ENCODE results near the gene SLC44A3.

DNA sequence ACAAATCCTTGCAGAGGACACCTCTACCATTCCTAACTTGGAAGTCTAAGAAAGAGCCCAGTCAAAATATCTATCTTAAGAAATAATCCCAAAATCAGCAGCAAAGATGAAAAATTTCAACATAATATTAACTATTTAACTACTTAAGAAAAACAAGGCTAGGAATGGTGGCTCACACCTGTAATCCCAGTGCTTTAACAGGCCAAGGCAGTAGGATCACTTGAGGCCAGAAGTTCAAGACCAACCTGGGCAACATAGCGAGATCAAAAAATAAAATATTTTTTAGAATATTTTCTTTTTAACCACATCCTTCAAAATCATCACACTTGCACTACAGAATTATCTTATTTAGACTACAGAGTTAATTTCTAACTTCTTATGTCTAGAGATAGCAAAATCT lies 101.8 kb downstream of the SLC44A3 start:
- TF ChIP-seq, protein P1, sequence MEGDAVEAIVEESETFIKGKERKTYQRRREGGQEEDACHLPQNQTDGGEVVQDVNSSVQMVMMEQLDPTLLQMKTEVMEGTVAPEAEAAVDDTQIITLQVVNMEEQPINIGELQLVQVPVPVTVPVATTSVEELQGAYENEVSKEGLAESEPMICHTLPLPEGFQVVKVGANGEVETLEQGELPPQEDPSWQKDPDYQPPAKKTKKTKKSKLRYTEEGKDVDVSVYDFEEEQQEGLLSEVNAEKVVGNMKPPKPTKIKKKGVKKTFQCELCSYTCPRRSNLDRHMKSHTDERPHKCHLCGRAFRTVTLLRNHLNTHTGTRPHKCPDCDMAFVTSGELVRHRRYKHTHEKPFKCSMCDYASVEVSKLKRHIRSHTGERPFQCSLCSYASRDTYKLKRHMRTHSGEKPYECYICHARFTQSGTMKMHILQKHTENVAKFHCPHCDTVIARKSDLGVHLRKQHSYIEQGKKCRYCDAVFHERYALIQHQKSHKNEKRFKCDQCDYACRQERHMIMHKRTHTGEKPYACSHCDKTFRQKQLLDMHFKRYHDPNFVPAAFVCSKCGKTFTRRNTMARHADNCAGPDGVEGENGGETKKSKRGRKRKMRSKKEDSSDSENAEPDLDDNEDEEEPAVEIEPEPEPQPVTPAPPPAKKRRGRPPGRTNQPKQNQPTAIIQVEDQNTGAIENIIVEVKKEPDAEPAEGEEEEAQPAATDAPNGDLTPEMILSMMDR (IDR thresholded peaks at IDR 0.05): no peak
- no peak for TF ChIP-seq EP300 (IDR thresholded peaks at IDR 0.05)
- no peak for TF ChIP-seq POLR2A (IDR thresholded peaks at IDR 0.05)
